Measurements from ENCODE around the gene CASP9. TPM values are rescaled to one million over a fixed set of nuclear protein-coding genes. Genes with fewer than 3 reads are reported as not detected.

The CASP9 gene
- polyA plus RNA-seq (ENCODE audit: low read depth in 6 of 6): 10 to 100 TPM in 5 of 6 donors, 1 to 10 TPM in 1; 4.8 to 17.7 (median 14.7) TPM

DNA sequence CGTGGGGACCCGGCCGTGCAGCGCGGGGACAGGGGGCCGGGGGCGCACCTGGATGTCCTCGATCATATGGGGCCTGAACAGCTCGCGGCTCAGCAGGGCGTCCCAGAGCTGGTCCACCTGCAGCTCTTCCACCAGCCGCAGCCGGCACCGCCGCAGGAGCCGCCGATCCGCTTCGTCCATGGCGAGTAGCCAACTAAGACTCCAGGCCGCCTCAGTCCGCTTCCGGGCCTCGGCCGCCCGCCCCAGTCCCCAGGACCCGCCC, at the start of gene CASP9:
TSS of gene CASP9 (minus strand) at position 195 of the 262 bp plus-strand sequence. CDS start at position 180, 15 bp downstream.
- Mint-ChIP-seq H3K36me3 (no peaks in the 10 kb centered on the region), H3K4me3 (peak within 1 kb of the TSS; percentile 82 to 98 (median 94)), H3K9me3 (no peaks in the 10 kb centered on the region), H3K27ac (peak within 1 kb of the TSS; percentile 99 to 100 (median 100)), H3K27me3 (no peaks in the 10 kb centered on the region), H3K4me1 (peaks cover 41 to 57% (median 46%) of the 10 kb centered on the region in 3 donors)
- no peak for ATAC-seq (ENCODE audit: low read depth in 2 of 2)
- no peak for DNase-seq

DNA sequence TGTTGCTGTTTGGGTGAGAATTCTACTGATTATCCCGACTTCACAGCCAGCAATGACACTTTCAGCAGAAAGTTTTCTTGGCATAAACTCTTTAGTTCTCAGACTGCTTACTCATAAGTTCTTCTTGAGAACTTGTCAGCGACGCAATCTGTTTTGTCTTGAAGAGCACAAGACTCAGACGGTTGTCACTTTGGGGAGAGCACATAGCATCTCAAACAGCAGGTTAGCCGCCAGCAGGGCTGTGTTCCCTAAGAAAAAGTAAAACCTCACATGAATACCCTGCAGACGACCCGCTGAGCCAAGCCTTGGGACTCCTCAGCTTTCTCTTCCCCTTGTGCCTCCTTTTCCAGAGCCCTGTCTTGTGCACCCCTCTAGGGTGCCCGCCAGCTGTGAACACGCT, 49.5 kb upstream of the CASP9 start:
- no peaks in the 10 kb centered on the region for H3K27me3 Mint-ChIP-seq
- no peak for DNase-seq
- H3K9me3 Mint-ChIP-seq: no peaks in the 10 kb centered on the region
- no peak for ATAC-seq (ENCODE audit: low read depth in 2 of 2)
- H3K4me1 Mint-ChIP-seq: peaks cover 17 to 51% (median 32%) of the 10 kb centered on the region in 3 donors
- peak overlapping the region in 5 of 6 donors; percentile 11 to 51 (median 33) for H3K27ac Mint-ChIP-seq
- peak overlapping the region in 1 of 8 donors; percentile 12 for H3K4me3 Mint-ChIP-seq
- peaks cover 0 to 9% of the 10 kb centered on the region in 2 donors for H3K36me3 Mint-ChIP-seq

DNA sequence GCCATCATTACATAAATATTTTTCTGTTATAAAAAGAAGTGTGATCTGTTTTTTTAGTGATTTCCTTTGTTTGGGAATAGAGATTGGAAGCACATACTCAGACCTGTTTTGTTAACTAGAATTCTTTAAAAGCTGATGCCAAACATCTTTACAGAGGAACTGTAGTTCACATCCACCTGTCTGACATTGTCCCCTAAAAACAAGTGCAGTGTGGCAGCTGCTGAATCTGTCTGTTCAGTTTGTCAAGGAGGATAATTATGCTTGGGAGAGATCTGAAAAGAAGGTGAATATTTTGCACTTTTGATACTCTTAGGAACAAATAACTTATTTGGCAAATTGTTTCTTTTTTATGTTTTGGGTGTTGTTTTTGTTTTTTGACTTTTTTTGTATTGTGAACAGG, 47.3 kb upstream of the CASP9 start:
- peak overlapping the region; percentile 65 to 96 (median 80) for H3K27ac Mint-ChIP-seq
- no peak for ATAC-seq (ENCODE audit: low read depth in 2 of 2)
- H3K9me3 Mint-ChIP-seq: no peaks in the 10 kb centered on the region
- peaks cover 12 to 15% of the 10 kb centered on the region in 2 donors for H3K36me3 Mint-ChIP-seq
- H3K27me3 Mint-ChIP-seq: no peaks in the 10 kb centered on the region
- H3K4me3 Mint-ChIP-seq: peak overlapping the region; percentile 41 to 89 (median 72)
- peaks cover 16 to 42% (median 32%) of the 10 kb centered on the region in 3 donors for H3K4me1 Mint-ChIP-seq
- no peak for DNase-seq

DNA sequence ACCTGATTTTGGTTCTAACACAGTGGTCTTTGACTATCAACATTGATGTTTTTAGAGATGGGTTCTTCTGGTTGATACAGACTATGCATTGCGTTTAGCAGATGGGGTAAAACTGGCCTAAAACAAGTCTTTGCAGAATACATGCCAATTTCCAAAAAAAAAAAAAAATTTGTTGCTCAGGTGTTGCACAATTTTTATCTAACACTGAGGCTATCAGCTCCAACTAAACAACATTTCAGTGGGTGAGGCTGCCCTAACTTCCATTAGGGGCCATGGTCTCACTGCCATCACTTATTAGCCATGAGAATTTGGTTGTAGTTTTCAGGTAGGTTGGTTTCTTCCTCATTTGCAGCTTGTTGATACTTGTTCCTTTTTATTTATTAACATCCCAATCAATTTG, 46.8 kb upstream of the CASP9 start:
- Mint-ChIP-seq H3K27me3 (no peaks in the 10 kb centered on the region), H3K27ac (peak overlapping the region; percentile 7 to 96 (median 51)), H3K4me1 (peaks cover 16 to 44% (median 32%) of the 10 kb centered on the region in 3 donors), H3K9me3 (no peaks in the 10 kb centered on the region), H3K4me3 (peak overlapping the region in 6 of 8 donors; percentile 37 to 89 (median 67)), H3K36me3 (peaks cover 12 to 15% of the 10 kb centered on the region in 2 donors)
- ATAC-seq (ENCODE audit: low read depth in 2 of 2): no peak
- DNase-seq: no peak

DNA sequence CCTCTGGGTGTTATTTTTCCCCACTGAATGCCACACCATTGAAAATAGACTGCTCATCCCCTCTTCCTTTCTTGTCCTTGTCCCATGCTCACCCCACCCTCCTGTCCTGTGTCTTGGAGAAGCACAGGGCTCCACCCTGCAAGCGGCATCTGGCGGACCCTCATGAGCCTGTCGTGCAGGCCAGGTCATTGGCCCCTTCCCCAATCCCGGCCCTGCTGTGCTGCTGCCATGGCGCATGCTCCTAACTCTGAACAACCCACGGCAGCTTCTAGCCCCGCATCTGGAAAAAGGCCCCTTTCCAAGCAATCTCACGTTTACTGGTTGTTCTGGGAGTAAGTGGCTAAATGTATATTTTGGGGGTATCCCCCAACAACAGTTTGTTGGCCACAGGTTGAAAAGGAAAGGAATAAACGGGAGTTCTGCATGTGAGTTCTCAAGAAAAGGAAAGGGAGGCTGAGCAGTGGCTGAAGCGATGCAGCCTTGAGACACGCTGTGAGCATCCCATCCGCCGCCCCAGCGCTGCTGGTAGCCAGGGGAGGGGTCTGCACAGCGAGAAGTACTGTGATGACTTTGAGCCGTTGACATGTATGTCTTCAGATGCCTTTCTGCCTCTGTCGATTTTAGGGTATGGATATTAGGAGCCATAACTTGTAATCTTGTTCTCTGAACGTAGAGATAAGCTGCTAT, 44.5 kb upstream of the CASP9 start:
- no peak for DNase-seq
- H3K4me1 Mint-ChIP-seq: peaks cover 20 to 64% (median 33%) of the 10 kb centered on the region in 3 donors
- no peaks in the 10 kb centered on the region for H3K27me3 Mint-ChIP-seq
- no peak overlapping the region for H3K4me3 Mint-ChIP-seq
- H3K36me3 Mint-ChIP-seq: peaks cover 8 to 18% of the 10 kb centered on the region in 2 donors
- H3K9me3 Mint-ChIP-seq: no peaks in the 10 kb centered on the region
- ATAC-seq (ENCODE audit: low read depth in 2 of 2): no peak
- peak overlapping the region in 1 of 6 donors; percentile 86 for H3K27ac Mint-ChIP-seq

DNA sequence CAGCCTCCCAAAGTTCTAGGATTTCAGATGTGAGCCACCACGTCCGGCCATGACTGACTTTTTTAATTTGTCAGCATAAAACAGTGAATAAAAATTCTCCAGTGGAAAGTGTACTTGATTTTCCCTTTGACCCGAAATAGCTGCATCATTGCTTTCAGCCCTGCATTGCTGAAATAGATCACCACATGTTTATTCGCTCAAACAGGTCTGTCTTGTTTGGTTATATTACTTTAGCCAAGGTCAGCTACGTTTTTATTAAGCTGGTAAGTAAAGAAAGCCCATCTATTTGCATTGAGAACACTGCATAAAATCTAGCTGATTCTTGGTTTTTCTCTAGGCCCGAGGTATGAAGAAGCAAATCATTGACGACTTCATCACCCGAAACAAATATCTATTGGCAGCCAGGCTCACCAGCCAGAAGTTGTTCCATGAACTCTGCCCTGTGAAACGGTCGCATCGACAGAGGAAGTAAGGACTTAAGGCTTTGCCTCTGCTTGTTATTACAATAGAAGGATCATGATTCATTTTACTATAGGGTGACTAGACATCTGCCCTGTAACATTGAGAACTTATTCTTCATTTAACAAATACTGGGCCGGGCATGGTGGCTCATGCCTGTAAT, 35.3 kb upstream of the CASP9 start:
- Mint-ChIP-seq H3K4me1 (peaks cover 6 to 19% (median 7%) of the 10 kb centered on the region in 3 donors), H3K9me3 (no peaks in the 10 kb centered on the region)
- ATAC-seq (ENCODE audit: low read depth in 2 of 2): no peak

DNA sequence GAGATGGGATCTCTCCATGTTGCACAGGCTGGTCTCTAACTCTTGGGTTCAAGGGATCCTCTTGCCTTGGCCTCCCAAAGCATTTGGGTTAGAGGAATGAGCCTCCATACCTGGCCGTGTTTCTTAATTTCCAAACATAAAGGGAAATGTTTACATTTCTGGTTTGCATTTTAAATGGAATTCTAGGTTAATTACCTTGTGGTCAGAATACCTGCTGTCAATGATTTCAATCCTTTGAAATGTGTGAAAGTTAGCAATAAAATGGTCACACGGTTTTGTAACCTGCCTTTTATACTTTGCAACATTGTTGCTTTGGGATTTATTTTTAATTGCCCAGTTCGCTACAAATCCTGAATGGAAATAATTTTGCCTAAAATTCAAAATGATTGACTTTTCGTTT, 34.5 kb upstream of the CASP9 start:
- Mint-ChIP-seq H3K27me3 (no peaks in the 10 kb centered on the region), H3K4me3 (no peak overlapping the region), H3K9me3 (no peaks in the 10 kb centered on the region), H3K27ac (peak overlapping the region in 1 of 6 donors; percentile 30), H3K36me3 (peaks cover 5 to 13% of the 10 kb centered on the region in 2 donors), H3K4me1 (peaks cover 0 to 12% (median 0%) of the 10 kb centered on the region in 3 donors)
- no peak for DNase-seq
- ATAC-seq (ENCODE audit: low read depth in 2 of 2): no peak

More for the DNA sequence above, 35.3 kb upstream of the CASP9 start:
- peaks cover 9 to 13% of the 10 kb centered on the region in 2 donors for H3K36me3 Mint-ChIP-seq
- DNase-seq: no peak
- H3K4me3 Mint-ChIP-seq: no peak overlapping the region
- H3K27me3 Mint-ChIP-seq: no peaks in the 10 kb centered on the region
- no peak overlapping the region for H3K27ac Mint-ChIP-seq

DNA sequence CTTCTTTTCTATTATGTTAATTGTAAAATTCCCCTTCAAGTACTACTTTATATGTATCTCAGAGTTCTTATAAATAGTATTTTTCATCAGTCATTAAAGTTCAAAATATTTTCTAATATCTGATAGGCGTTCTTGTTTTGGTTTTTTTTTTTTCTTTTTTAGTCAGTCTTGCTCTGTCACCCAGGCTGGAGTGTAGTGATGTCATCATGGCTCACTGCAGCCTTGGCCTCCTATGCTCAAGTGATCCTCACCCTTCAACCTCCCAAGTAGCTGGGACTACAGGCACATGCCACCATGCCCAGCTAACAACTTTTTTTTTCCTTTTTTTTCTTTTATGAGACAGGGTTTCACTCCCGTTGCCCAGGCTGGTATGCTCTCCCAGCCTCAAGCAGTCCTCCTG, 33.6 kb upstream of the CASP9 start:
- Mint-ChIP-seq H3K9me3 (no peaks in the 10 kb centered on the region), H3K36me3 (peaks cover 5 to 13% of the 10 kb centered on the region in 2 donors), H3K27me3 (no peaks in the 10 kb centered on the region), H3K4me3 (no peak overlapping the region), H3K27ac (peak overlapping the region in 1 of 6 donors; percentile 71), H3K4me1 (peaks cover 0 to 3% (median 0%) of the 10 kb centered on the region in 3 donors)
- DNase-seq (no peak), ATAC-seq (ENCODE audit: low read depth in 2 of 2) (no peak)

DNA sequence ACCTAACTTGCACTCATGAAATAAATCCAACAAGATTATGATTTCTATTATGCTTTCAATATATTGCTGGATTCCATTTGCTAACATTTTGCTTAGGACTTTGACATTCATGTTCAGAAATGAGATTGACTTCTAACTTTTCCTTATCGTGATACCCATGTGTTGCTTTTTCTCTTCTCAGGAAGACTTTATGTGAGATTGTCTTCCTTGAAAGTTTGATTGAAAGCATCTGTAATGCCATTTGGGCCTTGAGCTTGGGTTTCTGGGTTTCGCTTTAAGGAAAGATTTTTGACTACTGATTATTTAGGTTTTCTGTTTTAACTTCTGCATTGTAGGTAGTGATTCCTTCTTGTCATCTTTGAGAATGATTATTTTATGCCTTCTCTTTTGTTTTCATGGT, 33.0 kb upstream of the CASP9 start:
- peaks cover 0 to 2% (median 0%) of the 10 kb centered on the region in 3 donors for H3K4me1 Mint-ChIP-seq
- no peak for DNase-seq
- ATAC-seq (ENCODE audit: low read depth in 2 of 2): no peak
- H3K27ac Mint-ChIP-seq: peak overlapping the region in 3 of 6 donors; percentile 20 to 78 (median 77)
- no peaks in the 10 kb centered on the region for H3K27me3 Mint-ChIP-seq
- H3K36me3 Mint-ChIP-seq: peaks cover 5 to 13% of the 10 kb centered on the region in 2 donors
- no peak overlapping the region for H3K4me3 Mint-ChIP-seq
- no peaks in the 10 kb centered on the region for H3K9me3 Mint-ChIP-seq

DNA sequence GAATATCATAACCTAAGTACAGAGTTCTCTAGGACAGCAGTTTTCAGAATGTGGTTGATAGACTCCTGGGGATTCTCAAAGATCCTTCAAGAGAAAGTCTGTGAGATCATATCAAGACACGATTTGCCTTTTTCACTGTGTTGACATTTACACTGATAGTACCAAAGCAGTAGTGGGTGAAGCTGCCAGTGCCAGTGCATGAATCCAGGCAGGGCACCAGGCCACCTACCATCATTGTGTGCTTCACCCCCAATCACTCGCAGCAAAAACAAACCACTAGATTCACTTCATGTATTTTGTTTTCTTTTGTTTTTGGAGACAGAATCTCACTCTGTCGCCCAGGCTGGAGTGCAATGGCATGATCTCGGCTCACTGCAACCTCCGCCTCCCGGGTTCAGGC, 26.6 kb upstream of the CASP9 start:
- no peak for ATAC-seq (ENCODE audit: low read depth in 2 of 2)
- Mint-ChIP-seq H3K27ac (peak overlapping the region; percentile 20 to 89 (median 60)), H3K4me3 (no peak overlapping the region), H3K36me3 (peaks cover 7 to 12% of the 10 kb centered on the region in 2 donors), H3K4me1 (peaks cover 0 to 4% (median 3%) of the 10 kb centered on the region in 3 donors), H3K9me3 (no peaks in the 10 kb centered on the region), H3K27me3 (no peaks in the 10 kb centered on the region)
- DNase-seq: no peak

DNA sequence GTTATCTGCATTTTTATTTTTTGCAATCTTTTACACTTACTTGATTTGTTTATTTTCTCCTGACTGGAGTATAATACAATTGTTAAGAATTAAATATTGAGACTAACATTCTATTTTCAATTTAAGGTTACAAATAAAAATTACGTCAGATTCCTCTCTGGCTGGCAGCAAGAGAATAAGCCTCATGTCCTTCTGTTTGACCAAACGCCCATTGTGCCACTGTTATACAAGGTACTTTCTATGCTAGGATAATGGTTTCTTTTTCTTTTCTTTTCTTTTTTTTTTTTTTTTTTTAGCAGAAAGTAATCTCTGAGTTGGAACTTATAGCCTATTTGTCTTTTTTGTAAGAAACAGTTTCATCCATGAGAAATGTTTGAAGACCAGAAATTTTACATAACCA, 22.6 kb upstream of the CASP9 start:
- Mint-ChIP-seq H3K27me3 (no peaks in the 10 kb centered on the region), H3K36me3 (peaks cover 20 to 24% of the 10 kb centered on the region in 2 donors), H3K4me1 (peaks cover 0 to 6% (median 4%) of the 10 kb centered on the region in 3 donors)

DNA sequence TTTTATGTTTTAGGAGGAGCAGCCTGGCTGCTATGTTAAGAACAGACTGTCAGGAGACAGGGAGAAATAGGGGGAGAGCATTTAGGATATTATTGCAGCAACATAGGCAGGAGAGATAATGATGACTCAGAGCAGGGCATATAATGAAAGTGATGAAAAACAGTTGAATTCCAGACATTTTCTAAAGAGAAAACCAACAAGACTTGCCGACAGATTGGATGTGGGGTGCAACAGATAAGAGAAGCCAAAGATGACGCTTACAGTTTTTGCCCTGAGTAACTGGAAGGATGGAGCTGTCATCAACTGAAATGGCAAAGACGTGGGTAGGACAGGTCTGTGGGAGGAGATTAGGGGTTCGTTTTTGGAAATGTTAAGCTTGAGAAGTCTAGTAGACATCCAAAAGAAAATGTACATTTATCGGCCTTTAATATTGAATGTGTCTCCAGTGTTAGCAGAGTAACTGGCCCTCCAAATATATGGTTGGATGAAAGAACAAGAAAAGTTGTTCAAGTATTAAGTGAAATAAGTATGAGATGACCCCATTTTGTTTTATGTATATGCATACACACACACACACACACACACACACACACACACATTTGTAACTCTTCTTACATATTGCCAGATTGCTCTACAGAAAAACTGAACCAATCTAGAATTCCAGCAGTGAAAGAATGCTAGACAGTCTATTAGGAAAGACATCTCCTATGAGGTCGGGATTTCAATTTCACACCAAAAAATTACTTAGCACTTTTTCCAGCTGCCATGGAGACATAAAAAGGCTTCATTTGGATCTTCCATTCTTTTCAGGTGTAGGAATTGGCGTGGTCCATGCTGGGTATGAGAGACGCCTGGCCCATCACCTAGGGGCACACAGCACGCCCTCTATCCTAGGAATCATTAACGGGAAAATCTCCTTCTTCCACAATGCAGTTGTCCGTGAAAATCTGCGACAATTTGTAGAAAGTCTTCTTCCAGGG, 19.9 kb upstream of the CASP9 start:
- no peak for DNase-seq
- Mint-ChIP-seq H3K27ac (peak overlapping the region in 3 of 6 donors; percentile 3 to 65 (median 55)), H3K4me3 (no peak overlapping the region), H3K27me3 (no peaks in the 10 kb centered on the region), H3K4me1 (peaks cover 0 to 4% (median 3%) of the 10 kb centered on the region in 3 donors), H3K36me3 (peaks cover 20 to 24% of the 10 kb centered on the region in 2 donors), H3K9me3 (no peaks in the 10 kb centered on the region)
- ATAC-seq (ENCODE audit: low read depth in 2 of 2): no peak

More for the DNA sequence above, 22.6 kb upstream of the CASP9 start:
- Mint-ChIP-seq H3K27ac (no peak overlapping the region), H3K9me3 (no peaks in the 10 kb centered on the region), H3K4me3 (no peak overlapping the region)
- DNase-seq (no peak), ATAC-seq (ENCODE audit: low read depth in 2 of 2) (no peak)

DNA sequence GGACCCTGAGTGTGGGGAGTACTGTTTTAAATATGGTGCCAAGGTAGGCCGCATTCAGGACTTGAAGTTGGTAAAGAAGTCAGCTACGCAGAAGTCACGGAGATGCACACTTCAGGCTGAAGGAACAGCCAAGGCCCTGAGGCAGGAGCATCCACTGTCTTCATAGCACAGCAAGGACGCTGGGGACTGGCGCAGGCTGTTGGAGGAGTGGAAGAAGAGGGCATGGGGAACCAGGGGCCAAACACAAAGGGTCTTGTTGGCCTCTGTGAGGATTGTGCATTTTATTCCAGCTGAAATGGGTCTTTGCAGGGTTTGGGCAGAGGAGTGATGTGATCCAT, 19.2 kb upstream of the CASP9 start:
- Mint-ChIP-seq H3K4me1 (peaks cover 0 to 3% (median 3%) of the 10 kb centered on the region in 3 donors), H3K36me3 (peaks cover 20 to 24% of the 10 kb centered on the region in 2 donors), H3K27me3 (no peaks in the 10 kb centered on the region), H3K27ac (no peak overlapping the region), H3K4me3 (no peak overlapping the region), H3K9me3 (no peaks in the 10 kb centered on the region)
- DNase-seq: no peak
- no peak for ATAC-seq (ENCODE audit: low read depth in 2 of 2)

Data from naive B cell (primary cell).